ENCODE data around the gene OR2T11. TPM values are rescaled to one million over a fixed set of nuclear protein-coding genes. Genes with fewer than 3 reads are reported as not detected.
"Not testable (repeated sequence)": the region's sequence is repeated elsewhere in the genome, so short reads cannot be mapped to it uniquely, and the experiment has no call there.

Gene OR2T11
- total RNA-seq, 2 donors from 2014 or later, result not detected

GRCh38 chr1:248599396-248599795, 35.5 kb downstream of the OR2T11 start:
- Mint-ChIP-seq H3K36me3 (ENCODE audit: low read depth) (peaks cover 2% of the 10 kb centered on the region), H3K4me3 (no peak overlapping the region), H3K27me3 (peaks cover 6% of the 10 kb centered on the region), H3K27ac (no peak overlapping the region), H3K4me1 (peaks cover 7% of the 10 kb centered on the region)
- ATAC-seq, result no peak
- no peaks in the 10 kb centered on the region for H3K9me3 ChIP-seq (ENCODE audit: control insufficient read depth, low read length, poor library complexity, severe bottlenecking)
- no peak for DNase-seq

GRCh38 chr1:248597589-248597988, 37.3 kb downstream of the OR2T11 start, which contains the start of gene OR2T10:
OR2T10 (minus strand) TSS chr1:248597700; CDS start chr1:248593768, 3,932 bp downstream.
- Mint-ChIP-seq H3K4me1 (peaks cover 7% of the 10 kb centered on the region), H3K4me3 (no peak within 1 kb of the TSS)

DNA sequence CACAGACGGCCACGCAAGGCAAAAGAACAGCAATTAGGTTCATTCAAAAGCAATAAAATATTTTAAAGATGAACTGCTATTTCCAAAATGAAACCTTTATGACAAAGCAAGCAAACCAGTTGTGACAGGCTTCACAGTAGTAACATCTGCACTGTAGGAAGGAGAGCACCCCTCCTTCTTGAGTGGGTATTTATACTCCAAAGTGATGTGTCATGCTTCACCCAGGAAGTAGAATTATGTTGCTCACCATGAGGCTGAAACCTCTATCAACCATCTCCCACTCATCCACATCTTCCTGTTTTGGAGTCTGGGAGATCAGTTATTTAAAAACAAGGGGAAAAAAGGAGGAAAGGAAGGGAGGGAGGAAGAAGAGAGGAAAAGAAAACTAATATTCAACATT, 38.3 kb downstream of the OR2T11 start:
- Mint-ChIP-seq H3K27me3 (peaks cover 7% of the 10 kb centered on the region), H3K36me3 (ENCODE audit: low read depth) (no peaks in the 10 kb centered on the region), H3K4me3 (no peak overlapping the region), H3K4me1 (peaks cover 7% of the 10 kb centered on the region), H3K27ac (no peak overlapping the region)
- H3K9me3 ChIP-seq (ENCODE audit: control insufficient read depth, low read length, poor library complexity, severe bottlenecking), result no peaks in the 10 kb centered on the region
- ATAC-seq, result no peak
- no peak for DNase-seq

More at GRCh38 chr1:248597589-248597988, 37.3 kb downstream of the OR2T11 start, which contains the start of gene OR2T10:
- Mint-ChIP-seq H3K27ac (no peak within 1 kb of the TSS), H3K36me3 (ENCODE audit: low read depth) (no peaks in the 10 kb centered on the region), H3K27me3 (peaks cover 6% of the 10 kb centered on the region)
- DNase-seq (no peak), ATAC-seq (no peak)
- H3K9me3 ChIP-seq (ENCODE audit: control insufficient read depth, low read length, poor library complexity, severe bottlenecking), result no peaks in the 10 kb centered on the region

DNA sequence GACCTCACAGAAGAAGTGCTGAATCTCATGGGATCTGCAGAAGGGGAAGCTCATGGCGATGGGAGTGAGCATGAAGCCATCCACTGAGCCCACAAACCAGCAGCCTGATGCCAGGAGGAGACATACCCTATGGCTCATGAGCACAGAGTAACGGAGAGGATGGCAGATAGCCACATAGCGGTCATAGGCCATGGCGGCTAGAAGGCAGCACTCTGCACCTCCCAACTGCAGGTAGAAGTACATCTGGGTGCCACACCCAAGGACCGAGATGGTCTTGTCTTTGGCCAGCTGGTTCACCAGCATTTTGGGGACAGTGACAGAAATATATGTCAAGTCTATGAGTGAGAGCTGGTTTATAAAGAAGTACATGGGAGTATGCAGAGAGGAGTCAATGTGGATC, 41.7 kb downstream of the OR2T11 start:
- DNase-seq (no peak), ATAC-seq (no peak)
- no peaks in the 10 kb centered on the region for H3K9me3 ChIP-seq (ENCODE audit: control insufficient read depth, low read length, poor library complexity, severe bottlenecking)
- Mint-ChIP-seq H3K27ac (no peak overlapping the region), H3K4me1 (peaks cover 5% of the 10 kb centered on the region), H3K4me3 (no peak overlapping the region), H3K27me3 (peaks cover 4% of the 10 kb centered on the region), H3K36me3 (ENCODE audit: low read depth) (no peaks in the 10 kb centered on the region)

- Mint-ChIP-seq H3K27ac (no peak overlapping the region), H3K4me3 (no peak overlapping the region)
- no peak for ATAC-seq
These were observed 42.2 kb downstream of the OR2T11 start for GRCh38 chr1:248592655-248593054.

GRCh38 chr1:248590055-248590454, 44.8 kb downstream of the OR2T11 start:
- no peak overlapping the region for H3K4me3 Mint-ChIP-seq
- no peaks in the 10 kb centered on the region for H3K36me3 Mint-ChIP-seq (ENCODE audit: low read depth)
- peaks cover 4% of the 10 kb centered on the region for H3K27me3 Mint-ChIP-seq
- H3K27ac Mint-ChIP-seq, result no peak overlapping the region
- no peaks in the 10 kb centered on the region for H3K4me1 Mint-ChIP-seq
- no peaks in the 10 kb centered on the region for H3K9me3 ChIP-seq (ENCODE audit: control insufficient read depth, low read length, poor library complexity, severe bottlenecking)
- ATAC-seq, result no peak
- DNase-seq, result no peak

More at GRCh38 chr1:248592655-248593054, 42.2 kb downstream of the OR2T11 start:
- no peaks in the 10 kb centered on the region for H3K9me3 ChIP-seq (ENCODE audit: control insufficient read depth, low read length, poor library complexity, severe bottlenecking)
- Mint-ChIP-seq H3K36me3 (ENCODE audit: low read depth) (no peaks in the 10 kb centered on the region), H3K4me1 (peaks cover 5% of the 10 kb centered on the region), H3K27me3 (peaks cover 4% of the 10 kb centered on the region)
- no peak for DNase-seq

- no peak overlapping the region for H3K27ac Mint-ChIP-seq
These were observed 45.6 kb downstream of the OR2T11 start for GRCh38 chr1:248589334-248589733.

DNA sequence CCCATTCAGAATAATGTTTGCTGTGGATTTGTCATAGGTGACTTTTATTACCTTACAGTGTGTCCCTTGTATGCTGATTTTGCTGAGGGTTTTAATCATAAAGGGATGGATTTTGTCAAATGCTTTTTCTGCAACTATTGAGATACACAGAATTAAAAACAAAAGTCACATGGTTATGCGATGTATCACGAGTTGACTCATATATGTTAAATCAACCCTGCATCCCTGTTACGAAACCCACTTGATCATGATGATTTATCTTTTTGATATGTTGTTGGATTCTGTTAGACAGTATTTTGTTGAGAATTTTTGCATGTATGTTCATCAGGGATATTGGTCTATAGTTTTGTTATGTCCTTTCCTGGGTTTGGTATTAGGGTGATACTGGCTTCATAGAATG, 49.6 kb downstream of the OR2T11 start:
- no peaks in the 10 kb centered on the region for H3K27me3 Mint-ChIP-seq
- ATAC-seq (no peak), DNase-seq (no peak)
- no peak overlapping the region for H3K27ac Mint-ChIP-seq
- H3K36me3 Mint-ChIP-seq (ENCODE audit: low read depth), result no peaks in the 10 kb centered on the region
- no peaks in the 10 kb centered on the region for H3K4me1 Mint-ChIP-seq
- H3K4me3 Mint-ChIP-seq, result no peak overlapping the region
- no peaks in the 10 kb centered on the region for H3K9me3 ChIP-seq (ENCODE audit: control insufficient read depth, low read length, poor library complexity, severe bottlenecking)

More at GRCh38 chr1:248589334-248589733, 45.6 kb downstream of the OR2T11 start:
- Mint-ChIP-seq H3K36me3 (ENCODE audit: low read depth) (no peaks in the 10 kb centered on the region), H3K4me1 (no peaks in the 10 kb centered on the region), H3K27me3 (peaks cover 4% of the 10 kb centered on the region), H3K4me3 (no peak overlapping the region)
- DNase-seq (no peak), ATAC-seq (no peak)
- no peaks in the 10 kb centered on the region for H3K9me3 ChIP-seq (ENCODE audit: control insufficient read depth, low read length, poor library complexity, severe bottlenecking)

- no peaks in the 10 kb centered on the region for H3K36me3 Mint-ChIP-seq (ENCODE audit: low read depth)
- no peak for ATAC-seq
- no peak for DNase-seq
- no peaks in the 10 kb centered on the region for H3K27me3 Mint-ChIP-seq
- H3K27ac Mint-ChIP-seq, result no peak overlapping the region
- H3K4me3 Mint-ChIP-seq, result no peak overlapping the region
- H3K4me1 Mint-ChIP-seq, result no peaks in the 10 kb centered on the region
- H3K9me3 ChIP-seq (ENCODE audit: control insufficient read depth, low read length, poor library complexity, severe bottlenecking), result no peaks in the 10 kb centered on the region
These were observed 58.5 kb downstream of the OR2T11 start for GRCh38 chr1:248576260-248576980.

DNA sequence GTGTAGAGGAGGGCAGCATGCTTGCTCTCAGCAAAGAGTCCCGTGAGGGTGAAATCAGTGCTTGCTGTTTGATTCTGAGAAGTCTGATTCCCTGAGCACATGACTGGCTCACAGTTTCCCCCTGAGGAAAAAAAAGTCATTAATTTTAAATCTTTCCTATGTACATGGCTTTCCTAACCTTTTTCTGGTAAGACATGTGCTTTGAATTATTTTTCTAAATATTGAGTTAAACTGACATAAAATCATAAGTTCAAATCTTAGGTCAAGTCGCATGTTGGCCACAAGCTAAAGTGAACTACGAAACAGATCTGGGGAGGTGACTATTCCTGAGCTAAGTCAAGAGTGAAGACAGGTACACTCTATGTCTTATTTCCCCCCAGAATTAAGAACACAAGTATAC, 60.2 kb downstream of the OR2T11 start, which contains the start of gene OR2T34:
OR2T34 (minus strand) TSS at position 101 of the 400 bp plus-strand sequence; CDS start at position 101, 0 bp downstream.
- not testable (repeated sequence) for H3K36me3 Mint-ChIP-seq (ENCODE audit: low read depth); ATAC-seq; H3K4me3 Mint-ChIP-seq; H3K27ac Mint-ChIP-seq; H3K9me3 ChIP-seq (ENCODE audit: control insufficient read depth, low read length, poor library complexity, severe bottlenecking); H3K27me3 Mint-ChIP-seq; DNase-seq; H3K4me1 Mint-ChIP-seq

GRCh38 chr1:248573856-248574255, 61.0 kb downstream of the OR2T11 start:
- DNase-seq; H3K4me3 Mint-ChIP-seq; H3K27ac Mint-ChIP-seq; ATAC-seq; H3K27me3 Mint-ChIP-seq; H3K36me3 Mint-ChIP-seq (ENCODE audit: low read depth); H3K9me3 ChIP-seq (ENCODE audit: control insufficient read depth, low read length, poor library complexity, severe bottlenecking); H3K4me1 Mint-ChIP-seq: not testable (repeated sequence)
